Hematopoietic multipotent progenitor cell treated with erythropoietin and hydrocortisone succinate and interleukin-3 and kit ligand, for 8 days (in vitro differentiated cells): ENCODE results near the gene TMEM178A.

ENCODE experiments used
- DNase-seq: peaks from one replicate; pipeline ENCODE4 v3.0.0-alpha.2; 2015

Gene TMEM178A

DNA sequence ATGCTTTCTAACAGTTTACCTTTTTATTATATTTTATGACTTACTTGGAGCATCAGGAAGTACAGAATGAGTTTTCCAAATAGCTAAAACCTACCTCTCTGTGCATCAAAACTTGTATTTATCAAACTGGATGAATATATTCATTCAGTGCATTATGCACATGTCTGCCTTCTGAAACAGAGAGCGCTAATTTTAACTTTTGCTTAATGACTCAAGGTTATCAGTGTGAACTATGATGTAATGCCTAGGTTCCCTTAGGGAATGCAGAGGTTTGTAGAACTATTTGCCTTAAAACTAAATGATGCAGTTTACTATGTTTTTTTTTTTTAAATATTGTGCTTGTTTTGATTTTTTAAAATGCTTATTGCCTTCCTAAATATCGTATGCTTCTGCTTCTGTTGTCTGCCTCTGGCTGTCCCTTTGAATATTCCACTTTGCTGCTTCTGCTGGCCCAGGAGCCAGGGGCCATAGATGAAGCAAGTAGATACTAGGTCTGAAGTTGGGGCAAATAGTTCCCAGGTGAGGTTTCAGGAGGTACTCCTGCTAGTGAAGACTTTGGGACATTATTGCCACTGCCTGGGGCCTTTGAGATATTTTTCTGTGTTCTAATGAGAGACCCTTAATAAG, 16.5 kb downstream of the TMEM178A start:
- no peak for DNase-seq

DNA sequence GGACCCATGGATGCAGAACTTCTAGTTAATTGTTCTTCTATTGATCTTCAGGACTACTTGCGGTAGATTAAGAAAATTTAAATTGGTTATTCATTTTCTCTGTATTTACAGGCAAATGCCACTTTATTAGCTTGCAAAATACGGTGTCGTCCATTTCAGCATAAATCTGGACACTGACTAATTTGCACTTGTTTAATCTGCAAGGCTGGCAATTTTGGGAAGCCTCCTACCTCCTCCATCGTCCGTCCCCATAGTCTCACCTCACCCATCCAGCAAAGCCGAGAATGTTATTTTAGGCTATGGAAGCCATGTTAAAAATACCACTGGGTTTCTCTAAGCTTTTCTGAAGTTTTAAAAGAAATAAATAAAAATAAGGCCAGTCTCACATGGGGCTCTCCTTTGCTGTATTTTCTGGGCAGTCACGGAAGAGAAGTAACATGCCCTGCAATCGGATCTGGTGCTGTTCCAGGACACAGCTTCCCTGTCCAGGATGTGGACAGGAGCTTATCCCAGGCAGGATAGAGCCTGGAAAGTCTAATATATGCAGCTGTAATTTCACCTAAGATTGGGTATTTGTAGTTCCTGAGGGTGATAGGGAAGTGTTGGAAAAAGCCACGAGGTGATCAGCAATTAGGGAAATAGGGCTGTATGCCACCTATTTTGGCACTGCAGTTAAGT, 17.4 kb downstream of the TMEM178A start:
- no peak for DNase-seq

DNA sequence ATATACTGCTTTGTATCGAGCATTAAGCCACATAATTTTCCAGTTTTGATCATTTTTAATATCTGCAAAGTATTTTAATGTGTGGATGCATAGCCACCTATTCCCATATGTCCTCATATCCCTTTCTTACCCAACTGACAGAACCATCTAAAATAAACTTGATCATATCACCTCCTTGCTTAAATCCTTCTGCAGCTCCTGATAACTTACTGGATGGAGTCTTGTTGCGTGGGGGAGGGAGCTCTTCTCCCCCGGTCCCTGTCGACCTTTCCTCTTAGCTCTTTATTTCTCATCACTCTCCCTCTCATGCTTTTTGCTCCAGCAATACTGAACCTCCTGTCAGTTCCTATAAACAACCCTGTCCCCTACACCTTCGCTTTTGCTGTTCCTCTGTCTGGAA, 18.7 kb downstream of the TMEM178A start:
- DNase-seq, result no peak

DNA sequence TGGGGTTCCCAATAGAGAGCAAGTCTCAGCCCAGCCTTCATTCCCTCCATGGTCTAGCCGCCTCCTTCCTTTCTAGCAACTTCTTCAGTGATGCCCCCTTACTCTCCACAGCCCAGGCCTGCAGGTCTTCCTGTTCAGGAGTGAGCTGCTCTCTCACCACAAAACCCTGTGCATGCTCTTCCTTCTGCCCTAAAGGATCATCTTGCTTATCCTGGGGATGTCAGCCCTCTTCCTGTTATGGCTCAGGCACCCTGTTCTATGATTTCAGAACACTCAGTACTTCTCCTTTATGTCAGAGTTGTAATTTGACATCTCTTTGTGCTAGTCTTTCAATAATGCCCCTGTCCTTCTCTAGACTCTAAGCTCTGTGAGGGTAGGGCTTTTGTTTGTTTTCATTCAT, 19.4 kb downstream of the TMEM178A start:
- DNase-seq, result no peak

DNA sequence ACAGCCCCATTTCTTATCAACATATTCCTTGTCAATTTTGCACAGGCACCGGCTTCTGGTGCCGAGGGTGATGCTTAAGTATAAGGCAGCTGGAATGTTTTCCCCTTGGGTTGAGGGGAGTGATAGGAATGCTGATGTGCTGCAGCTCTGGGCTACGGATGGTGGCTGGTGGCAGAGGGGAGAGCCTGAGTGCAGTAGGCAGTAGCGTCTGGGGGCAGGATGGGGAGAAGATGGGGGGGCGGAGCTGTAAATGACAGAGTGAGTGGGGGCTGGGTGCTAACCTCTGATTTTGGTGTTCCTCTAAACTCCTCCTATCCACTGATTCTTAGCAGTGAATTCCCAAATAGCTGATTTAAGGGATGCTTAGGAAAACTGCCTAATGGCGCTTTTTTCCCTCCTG, 20.7 kb downstream of the TMEM178A start:
- no peak for DNase-seq

DNA sequence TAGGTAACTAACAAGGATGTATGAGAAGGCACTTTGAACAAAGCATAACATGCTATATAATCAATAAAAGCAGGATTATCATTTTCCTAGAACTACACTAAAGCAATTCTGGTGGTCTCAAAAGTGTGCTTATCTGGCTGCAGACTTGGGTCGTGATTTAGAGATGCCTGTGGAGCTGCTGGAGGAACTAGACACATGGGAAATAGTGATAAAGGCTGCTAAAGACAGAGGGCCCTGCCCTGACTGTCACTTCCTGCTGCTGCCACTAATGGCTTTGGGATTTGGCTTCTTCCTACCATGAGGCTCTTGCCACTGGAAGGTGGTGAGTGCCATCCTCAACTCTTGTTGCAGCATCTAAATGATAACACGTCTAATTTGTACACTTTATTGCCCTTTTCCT, 22.5 kb downstream of the TMEM178A start:
- DNase-seq, result peak; percentile 21

DNA sequence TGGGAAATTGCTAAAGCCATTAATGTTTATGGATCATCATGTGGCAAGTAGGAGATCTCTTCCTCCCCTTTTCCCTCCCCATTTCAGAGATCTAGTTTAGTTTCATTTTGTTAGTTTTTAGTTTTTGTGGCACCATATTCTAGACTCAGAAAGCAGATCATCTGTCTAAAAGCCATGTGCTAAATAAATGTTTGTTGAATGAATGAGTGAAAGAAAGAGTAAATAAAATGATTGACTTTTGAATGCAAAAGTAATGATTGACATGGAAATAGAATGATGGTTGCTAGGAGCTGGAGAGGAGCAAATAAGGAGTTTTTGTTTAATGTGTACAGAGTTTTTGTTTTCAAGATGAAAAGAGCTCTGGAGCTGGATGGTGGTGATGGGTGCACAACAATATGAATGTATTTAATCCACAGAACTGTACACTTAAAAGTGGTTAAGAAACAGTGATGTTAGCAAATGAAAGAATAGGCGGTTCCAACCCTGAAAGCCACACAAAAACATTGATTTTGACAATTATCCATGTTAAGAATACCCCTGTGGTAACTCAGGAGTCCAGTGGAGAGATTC, 23.6 kb downstream of the TMEM178A start:
- no peak for DNase-seq

DNA sequence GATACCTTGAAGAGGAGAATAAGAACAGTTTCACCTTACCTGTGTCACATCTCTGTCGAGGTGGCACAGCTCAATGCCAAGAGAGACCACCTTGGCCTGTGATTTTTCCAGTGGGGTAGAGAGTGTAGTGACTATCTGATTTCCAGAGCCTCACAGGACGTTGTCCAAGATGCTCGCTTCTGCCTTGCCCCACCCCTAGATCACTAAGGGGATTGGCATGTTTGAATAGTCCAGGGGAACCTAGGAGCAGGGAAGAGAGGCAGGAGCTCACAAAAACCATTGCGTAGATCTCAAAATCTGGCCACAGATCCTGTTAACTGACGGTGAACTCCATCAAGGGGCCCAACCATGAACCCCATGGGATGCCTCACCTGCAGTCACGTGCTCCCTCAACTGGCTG, 24.2 kb downstream of the TMEM178A start:
- DNase-seq, result no peak

DNA sequence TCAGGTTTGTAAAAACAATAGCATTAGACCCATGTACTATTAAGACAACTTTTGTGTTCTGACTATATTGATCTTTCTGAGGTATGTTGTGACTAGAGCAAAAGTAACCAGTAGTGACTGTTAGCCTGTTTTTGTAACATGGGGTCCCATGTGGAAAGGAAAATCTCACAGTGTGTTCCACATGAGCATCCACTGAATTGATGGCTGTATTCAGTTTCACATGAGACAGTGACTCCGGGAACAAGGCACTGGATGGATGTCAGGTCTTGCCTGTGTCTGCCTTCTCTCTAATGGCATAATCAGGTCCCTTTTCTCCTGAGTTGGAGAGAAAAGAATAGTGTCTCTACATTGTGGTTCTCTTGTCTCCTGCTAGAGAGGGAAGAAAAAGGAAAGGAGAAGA, 27.5 kb downstream of the TMEM178A start:
- DNase-seq, result no peak

DNA sequence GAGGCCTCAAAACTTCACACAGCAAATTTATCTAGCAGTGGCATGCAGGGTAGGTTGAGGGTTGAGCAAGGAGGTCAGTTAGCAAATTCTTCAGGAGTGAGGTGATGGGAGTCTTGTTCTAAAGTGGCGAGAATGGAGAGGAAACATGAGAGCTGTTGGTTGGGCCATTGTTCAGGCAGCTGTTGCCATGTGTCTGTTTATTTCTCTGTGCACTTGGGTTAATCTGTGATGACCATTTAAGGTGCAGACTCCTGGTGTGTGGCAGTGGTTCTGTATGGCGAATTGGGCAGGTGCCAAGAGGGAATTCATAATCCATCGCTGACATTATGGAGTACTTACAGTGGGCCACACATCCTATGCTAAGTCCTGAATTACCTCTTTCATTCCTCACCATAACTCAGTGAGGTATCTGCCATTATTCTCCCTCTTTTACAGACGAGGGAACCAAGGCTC, 30.4 kb downstream of the TMEM178A start:
- no peak for DNase-seq

DNA sequence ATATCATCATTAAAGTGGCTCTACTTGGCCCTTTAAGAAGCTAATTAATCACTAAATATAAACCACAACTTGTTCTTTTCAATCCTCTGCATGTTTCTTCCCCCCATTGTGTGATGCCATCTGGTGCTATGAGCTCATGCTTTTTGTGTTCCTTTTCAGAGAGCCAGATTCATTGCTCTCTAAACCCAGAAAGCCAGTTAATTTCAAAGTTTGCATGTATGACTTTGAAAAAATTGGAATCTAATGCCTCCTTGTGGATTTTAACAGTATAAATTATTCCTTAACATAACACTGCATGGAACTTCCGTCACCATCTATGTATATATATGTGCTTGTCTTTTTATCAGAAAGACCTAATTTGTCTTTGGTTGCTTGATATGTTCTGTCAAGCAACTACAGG, 31.1 kb downstream of the TMEM178A start:
- DNase-seq, result no peak

DNA sequence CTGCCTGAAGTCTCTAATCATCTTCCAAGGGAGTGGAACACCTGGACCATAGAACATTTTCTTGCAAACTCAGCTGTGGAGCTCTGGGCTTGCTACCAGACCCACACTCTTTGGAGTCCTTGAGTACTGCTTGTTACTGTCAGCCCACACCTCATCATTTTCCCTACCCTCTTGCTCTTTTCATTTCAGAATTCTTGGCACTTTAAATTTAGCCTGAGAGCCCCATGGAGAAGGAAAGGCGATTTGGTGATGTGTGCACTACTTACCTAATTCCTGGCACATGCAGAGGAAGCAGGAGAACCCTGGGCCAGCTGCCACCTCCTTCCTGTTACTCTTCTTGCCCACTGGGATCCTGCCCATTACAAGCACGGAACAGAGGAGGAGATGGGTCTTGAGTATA, 31.7 kb downstream of the TMEM178A start:
- no peak for DNase-seq

DNA sequence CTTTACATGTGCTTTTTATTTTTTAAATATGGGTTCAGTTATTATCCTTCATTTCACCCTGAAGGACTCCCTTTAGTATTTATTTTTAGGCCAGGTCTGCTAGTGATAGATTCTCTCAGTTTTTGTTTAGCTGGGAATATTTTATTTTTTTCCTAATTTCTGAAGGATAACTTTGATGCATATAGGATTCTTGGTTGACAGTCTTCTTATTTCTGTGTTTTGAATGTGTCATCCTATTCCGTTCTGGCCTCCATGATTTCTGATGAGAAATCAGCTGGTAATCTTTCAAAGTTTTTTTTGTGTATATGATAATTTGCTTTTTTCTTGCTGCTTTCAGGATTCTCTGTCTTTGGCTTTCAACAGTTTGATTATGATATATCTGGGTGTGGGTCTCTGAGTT, 35.4 kb downstream of the TMEM178A start:
- DNase-seq, result no peak

DNA sequence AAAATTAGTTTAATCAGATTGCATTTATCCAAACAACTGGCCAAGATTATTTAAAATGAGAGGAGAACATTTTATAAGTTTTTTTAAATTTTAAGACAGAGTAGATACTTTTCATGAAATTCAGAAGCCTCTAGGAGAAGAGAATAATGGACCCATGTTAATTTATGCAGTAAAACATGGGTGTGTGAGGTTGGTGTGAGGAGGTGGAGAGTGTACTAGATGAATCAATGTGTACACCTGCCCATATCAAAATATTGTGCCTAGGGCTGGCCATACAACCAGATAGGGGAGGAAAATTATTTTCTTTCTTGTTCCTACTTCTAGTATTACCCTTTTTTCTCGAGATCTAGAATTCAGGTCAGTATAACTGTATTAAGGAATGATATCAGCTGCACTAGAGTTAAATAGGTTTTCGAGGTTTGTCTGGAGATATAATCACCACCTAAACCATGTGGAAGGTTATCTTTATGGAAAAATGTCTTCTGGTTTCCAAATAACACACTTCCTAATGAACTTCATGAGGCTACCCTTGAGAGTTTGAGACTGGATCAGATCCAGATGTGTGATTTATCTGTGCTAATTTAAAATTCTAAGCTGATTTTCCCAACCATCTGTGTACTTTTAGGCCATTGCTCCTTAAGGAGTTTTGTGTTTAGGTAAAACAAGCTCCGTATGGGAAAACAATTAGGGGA, 37.6 kb downstream of the TMEM178A start:
- no peak for DNase-seq

DNA sequence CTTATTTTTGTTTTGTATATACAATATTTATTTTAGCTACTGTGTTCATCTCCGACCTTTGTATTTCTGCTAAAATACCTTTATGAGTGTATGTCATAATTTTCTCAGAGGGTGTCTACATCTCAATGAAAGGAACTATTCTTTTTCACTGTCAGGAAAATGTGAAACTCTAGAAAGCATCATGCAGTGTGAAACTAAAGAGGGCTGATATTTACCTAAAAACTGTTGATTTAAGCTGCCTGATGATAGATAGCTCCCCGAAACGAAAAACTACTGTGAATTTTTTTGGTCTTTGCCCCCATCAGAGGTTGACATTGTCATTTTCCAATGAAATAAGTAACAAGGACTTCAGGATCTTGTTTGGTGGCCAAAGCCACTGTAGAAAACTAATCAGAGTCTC, 38.8 kb downstream of the TMEM178A start:
- DNase-seq, result no peak

DNA sequence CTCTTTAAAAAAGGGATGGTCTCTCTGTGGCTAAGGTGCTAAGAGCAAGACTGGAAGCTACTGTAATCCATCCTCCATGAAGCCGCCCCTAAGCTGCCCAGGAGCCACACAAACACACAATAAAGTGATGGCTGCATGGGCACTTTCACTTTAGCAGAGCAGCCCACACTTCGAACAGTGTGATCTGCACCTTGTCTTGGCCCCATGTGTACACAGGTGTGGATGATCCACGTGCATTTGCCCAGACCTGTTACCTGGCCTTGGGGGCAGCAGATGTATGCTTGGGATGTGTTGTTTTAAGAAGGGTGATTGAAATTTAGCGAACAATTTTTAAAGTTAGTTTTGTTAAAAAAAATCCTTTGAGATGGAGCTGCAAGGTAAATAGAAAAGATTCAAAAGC, 39.9 kb downstream of the TMEM178A start:
- DNase-seq, result no peak

DNA sequence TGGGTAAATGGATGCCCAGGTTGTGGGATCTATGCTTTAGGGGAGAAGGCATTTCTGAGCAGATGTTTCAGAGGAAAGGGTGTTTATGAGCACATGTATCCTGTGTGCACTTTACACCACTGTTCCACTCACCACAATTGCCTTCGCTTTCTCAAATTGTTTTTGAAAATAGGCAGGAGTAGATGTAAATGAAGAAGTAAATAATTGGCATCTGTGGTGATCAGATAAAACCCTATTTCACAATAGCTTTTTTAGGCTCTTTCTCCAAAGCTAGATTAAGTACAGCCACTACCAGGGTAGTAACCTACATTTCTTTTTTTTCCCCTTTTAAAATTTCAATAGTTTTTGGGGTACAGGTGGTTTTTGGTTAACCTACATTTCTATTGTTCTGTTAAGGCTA, 40.6 kb downstream of the TMEM178A start:
- DNase-seq, result no peak

DNA sequence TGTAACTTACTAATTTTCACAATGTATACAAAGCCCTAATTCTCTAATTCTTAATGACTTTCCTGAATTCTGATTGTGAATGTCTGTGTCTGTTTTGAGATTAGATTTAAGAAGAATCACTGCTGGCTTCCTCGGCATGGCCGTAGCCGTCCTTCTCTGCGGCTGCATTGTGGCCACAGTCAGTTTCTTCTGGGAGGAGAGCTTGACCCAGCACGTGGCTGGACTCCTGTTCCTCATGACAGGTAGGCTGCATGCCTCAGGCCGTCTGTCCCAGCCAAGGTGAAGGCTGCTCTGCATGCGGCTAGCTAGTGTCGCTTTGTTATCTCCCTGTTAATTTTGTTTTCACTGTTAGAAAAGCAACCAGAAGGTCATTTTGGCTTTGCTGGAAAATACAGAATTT, 41.2 kb downstream of the TMEM178A start:
- DNase-seq, result no peak

DNA sequence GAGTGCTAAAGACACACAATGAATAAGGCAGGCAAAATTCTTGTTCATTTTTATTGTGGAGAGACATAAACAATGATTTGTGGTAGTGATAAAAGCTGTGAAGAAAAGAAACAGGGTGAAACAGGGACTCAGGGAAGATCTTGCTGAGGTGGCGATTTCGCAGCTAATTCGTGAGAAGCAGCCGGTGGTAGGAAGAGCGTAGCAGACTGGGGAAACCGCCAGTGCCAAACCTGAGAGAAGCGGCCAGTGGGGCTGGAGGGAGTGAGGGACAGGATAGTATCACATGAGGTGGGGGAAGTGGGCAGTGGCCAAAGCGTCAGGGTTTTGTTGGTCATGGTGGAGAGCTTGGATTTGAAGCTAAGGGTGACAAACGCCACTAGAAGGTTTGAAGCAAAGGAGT, 42.3 kb downstream of the TMEM178A start:
- DNase-seq, result no peak

DNA sequence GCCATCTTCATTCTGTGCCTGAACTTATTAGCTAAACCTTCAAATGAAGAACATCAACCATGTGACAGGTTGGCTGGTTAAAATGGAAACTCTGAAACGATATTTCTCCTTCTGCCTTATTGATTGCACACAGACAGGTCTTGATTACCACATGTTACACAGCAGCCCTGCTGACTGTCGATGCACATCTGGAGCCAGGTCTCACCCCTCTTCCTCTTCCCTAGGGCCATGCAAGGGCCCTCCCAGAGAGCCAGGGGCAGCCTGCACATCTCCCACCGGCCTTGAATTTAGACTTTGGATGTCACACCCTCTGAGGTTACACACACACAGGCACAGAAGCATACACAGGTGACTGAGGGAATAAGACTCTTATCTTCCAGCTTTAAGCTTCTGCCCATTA, 45.1 kb downstream of the TMEM178A start:
- DNase-seq, result no peak

DNA sequence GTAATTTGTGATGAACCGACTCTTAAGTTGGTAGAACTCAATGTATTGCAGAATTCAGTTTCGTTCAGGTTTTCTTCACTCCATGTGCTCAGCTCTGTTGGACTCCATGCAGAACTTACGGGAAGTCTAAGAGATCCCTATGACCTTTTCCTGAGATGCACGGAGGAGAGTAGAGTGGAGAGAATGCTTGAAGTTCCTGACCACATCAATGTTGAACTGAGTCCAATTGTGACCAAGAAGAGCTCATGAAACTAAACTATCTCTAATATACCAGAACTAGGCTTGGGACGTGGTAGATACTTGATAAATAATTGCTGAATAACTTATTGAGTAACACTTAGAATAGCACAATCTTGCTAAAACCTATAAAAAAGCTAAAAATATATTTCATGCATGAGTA, 47.2 kb downstream of the TMEM178A start:
- DNase-seq, result no peak

DNA sequence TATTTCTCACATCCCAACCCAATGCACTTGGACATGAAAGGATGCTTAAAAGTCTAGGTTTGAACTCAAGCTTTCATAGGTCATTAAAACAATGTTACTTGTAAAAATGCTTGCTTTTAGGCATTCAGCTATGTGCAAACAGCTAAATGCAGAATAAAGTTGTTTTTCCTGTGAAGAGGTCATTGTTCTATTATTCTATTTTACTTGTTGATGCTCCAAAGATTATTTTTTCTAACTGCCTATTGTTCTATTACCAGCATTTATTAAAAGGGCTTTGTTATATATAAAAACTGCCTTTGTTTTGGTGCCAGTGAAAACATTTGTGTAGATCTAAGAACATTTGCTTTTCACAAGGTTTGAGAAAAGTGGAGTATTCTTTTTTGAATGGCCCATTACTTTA, 49.4 kb downstream of the TMEM178A start:
- DNase-seq, result no peak

DNA sequence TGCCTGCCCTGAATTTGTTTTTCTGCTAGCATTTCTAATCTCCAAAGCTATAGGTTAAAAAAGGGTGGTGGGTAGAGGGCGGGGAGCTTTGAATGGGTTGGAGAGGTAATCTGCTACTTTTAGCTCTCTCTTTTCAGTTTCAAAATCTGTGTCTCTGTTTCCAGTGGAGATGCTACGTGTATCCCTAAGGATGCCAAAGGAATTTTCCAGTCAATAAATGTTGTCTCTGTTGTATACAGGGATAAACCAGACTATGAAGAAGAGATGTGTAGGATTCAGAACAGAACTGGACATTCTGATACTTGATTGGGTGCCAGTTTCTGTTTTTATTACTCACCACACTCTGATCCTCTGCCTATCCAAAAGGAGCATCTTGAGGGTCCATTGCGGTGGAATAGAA, 50.1 kb downstream of the TMEM178A start:
- no peak for DNase-seq

DNA sequence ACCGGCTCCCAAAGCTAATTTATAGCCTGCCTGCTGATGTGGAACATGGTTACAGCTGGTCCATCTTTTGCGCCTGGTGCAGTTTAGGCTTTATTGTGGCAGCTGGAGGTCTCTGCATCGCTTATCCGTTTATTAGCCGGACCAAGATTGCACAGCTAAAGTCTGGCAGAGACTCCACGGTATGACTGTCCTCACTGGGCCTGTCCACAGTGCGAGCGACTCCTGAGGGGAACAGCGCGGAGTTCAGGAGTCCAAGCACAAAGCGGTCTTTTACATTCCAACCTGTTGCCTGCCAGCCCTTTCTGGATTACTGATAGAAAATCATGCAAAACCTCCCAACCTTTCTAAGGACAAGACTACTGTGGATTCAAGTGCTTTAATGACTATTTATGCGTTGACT, 51.4 kb downstream of the TMEM178A start:
- no peak for DNase-seq
